ENCODE results near the gene TECPR2. TPM values are rescaled to one million over a fixed set of nuclear protein-coding genes. Genes with fewer than 3 reads are reported as not detected.

The TECPR2 gene
- polyA plus RNA-seq, 1 donor (not counting 4 experiments of a cell fraction or from before 2014, with no cell fraction given), result 8.3 TPM

DNA sequence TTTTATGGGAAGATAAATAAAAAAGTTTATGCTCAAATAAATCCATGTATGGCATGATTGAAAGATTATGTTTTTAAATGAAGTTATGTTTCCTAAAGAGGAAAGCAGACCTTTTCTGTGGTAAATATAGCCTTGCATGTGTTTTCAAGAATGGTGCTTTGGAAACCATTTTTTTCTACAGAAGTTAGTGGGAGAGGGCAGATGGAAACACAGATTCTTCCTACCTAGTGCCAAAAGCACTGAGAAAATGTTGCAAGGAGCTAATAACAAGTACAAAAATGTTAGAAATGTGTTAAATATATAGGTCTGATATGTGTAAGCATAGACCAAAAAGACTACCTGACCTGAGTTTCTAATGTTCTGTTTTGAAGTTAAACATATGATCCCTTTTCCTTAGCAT, 24.3 kb downstream of the TECPR2 start:
- H3K27me3 ChIP-seq (ENCODE audit: control insufficient read depth, extremely low read depth, insufficient read depth, low read length), result no peaks in the 10 kb centered on the region
- TF ChIP-seq, protein P1, sequence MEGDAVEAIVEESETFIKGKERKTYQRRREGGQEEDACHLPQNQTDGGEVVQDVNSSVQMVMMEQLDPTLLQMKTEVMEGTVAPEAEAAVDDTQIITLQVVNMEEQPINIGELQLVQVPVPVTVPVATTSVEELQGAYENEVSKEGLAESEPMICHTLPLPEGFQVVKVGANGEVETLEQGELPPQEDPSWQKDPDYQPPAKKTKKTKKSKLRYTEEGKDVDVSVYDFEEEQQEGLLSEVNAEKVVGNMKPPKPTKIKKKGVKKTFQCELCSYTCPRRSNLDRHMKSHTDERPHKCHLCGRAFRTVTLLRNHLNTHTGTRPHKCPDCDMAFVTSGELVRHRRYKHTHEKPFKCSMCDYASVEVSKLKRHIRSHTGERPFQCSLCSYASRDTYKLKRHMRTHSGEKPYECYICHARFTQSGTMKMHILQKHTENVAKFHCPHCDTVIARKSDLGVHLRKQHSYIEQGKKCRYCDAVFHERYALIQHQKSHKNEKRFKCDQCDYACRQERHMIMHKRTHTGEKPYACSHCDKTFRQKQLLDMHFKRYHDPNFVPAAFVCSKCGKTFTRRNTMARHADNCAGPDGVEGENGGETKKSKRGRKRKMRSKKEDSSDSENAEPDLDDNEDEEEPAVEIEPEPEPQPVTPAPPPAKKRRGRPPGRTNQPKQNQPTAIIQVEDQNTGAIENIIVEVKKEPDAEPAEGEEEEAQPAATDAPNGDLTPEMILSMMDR (optimal IDR thresholded peaks at IDR 0.05 in 1 of 3, IDR thresholded peaks at IDR 0.05 in 1 of 3, conservative IDR thresholded peaks at IDR 0.05 in 1 of 3; ENCODE audit: extremely low read depth in 1 of 3, insufficient read depth in 2 of 3, low read length in 3 of 3), result no peak
- TF ChIP-seq EZH2 (IDR thresholded peaks at IDR 0.05; ENCODE audit: low read length), result no peak
- FAIRE-seq (no peak), DNase-seq (ENCODE audit: low read depth, low spot score) (no peak)
- dilution Hi-C loops (cut with MboI; ENCODE audit: extremely low pct_ligation_motif_present, low sequenced_read_pairs), result no loop called here
- no peak overlapping the region for H3K9ac ChIP-seq (ENCODE audit: control insufficient read depth, extremely low read depth, insufficient read depth, low read length)
- no peaks in the 10 kb centered on the region for H3K4me1 ChIP-seq (ENCODE audit: control insufficient read depth, extremely low read depth, insufficient read depth, low read length)
- H3K79me2 ChIP-seq (ENCODE audit: control insufficient read depth, insufficient read depth, low read length), result no peaks in the 10 kb centered on the region
- no peak overlapping the region for H3K27ac ChIP-seq (ENCODE audit: control insufficient read depth, insufficient read depth, low read length)
- no peaks in the 10 kb centered on the region for H4K20me1 ChIP-seq (ENCODE audit: control insufficient read depth, extremely low read depth, insufficient read depth, low read length)
- no peak overlapping the region for H3K4me2 ChIP-seq (ENCODE audit: control insufficient read depth, extremely low read depth, insufficient read depth, low read depth, low read length)
- no peak overlapping the region for H3K4me3 ChIP-seq (ENCODE audit: control insufficient read depth in 2 of 3, extremely low read depth in 1 of 3, insufficient read depth in 2 of 3, low read depth in 1 of 3, low read length in 3 of 3)
- H3K36me3 ChIP-seq (ENCODE audit: control insufficient read depth in 2 of 2, extremely low read depth in 1 of 2, insufficient read depth in 2 of 2, low read length in 2 of 2), result peaks cover 0 to 2% of the 10 kb centered on the region in 2 experiments
- no peak overlapping the region for H2AFZ ChIP-seq (ENCODE audit: control insufficient read depth, low read length)
- H3K9me1 ChIP-seq (ENCODE audit: control insufficient read depth, extremely low read depth, insufficient read depth, low read length), result no peaks in the 10 kb centered on the region
- no peaks in the 10 kb centered on the region for H3K9me3 ChIP-seq (ENCODE audit: control insufficient read depth, low read depth, low read length)

DNA sequence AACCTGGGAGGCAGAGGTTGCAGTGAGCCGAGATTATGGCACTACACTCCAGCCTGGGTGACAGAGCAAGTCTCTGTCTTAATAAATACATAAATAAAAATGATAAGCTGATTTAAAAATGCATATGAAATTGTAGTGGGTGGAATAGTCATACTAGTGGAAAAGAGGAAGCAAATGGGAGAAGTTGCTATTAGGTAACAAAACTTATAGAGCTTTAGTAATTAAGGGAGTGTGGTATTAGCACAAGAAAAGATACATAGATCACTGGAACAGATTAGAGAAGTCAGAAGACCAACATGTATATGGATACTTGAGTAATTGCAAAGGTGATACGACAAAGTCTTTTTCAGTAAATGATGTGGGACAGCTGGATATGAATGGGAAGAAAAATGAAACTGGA, 26.5 kb downstream of the TECPR2 start:
- dilution Hi-C loops (cut with MboI; ENCODE audit: extremely low pct_ligation_motif_present, low sequenced_read_pairs), result no loop called here
- no peak overlapping the region for H3K27ac ChIP-seq (ENCODE audit: control insufficient read depth, insufficient read depth, low read length)
- no peak overlapping the region for H3K9ac ChIP-seq (ENCODE audit: control insufficient read depth, extremely low read depth, insufficient read depth, low read length)
- no peaks in the 10 kb centered on the region for H3K4me1 ChIP-seq (ENCODE audit: control insufficient read depth, extremely low read depth, insufficient read depth, low read length)
- H3K27me3 ChIP-seq (ENCODE audit: control insufficient read depth, extremely low read depth, insufficient read depth, low read length), result no peaks in the 10 kb centered on the region
- H3K9me3 ChIP-seq (ENCODE audit: control insufficient read depth, low read depth, low read length), result no peaks in the 10 kb centered on the region
- H3K4me2 ChIP-seq (ENCODE audit: control insufficient read depth, extremely low read depth, insufficient read depth, low read depth, low read length), result no peak overlapping the region
- TF ChIP-seq, protein P1 (optimal IDR thresholded peaks at IDR 0.05 in 1 of 3, IDR thresholded peaks at IDR 0.05 in 1 of 3, conservative IDR thresholded peaks at IDR 0.05 in 1 of 3; ENCODE audit: extremely low read depth in 1 of 3, insufficient read depth in 2 of 3, low read length in 3 of 3), result no peak
- TF ChIP-seq EZH2 (IDR thresholded peaks at IDR 0.05; ENCODE audit: low read length), result no peak
- no peak for DNase-seq (ENCODE audit: low read depth, low spot score)
- FAIRE-seq, result no peak
- no peaks in the 10 kb centered on the region for H3K9me1 ChIP-seq (ENCODE audit: control insufficient read depth, extremely low read depth, insufficient read depth, low read length)
- peaks cover 0 to 2% of the 10 kb centered on the region in 2 experiments for H3K36me3 ChIP-seq (ENCODE audit: control insufficient read depth in 2 of 2, extremely low read depth in 1 of 2, insufficient read depth in 2 of 2, low read length in 2 of 2)
- no peaks in the 10 kb centered on the region for H4K20me1 ChIP-seq (ENCODE audit: control insufficient read depth, extremely low read depth, insufficient read depth, low read length)
- H2AFZ ChIP-seq (ENCODE audit: control insufficient read depth, low read length), result no peak overlapping the region
- no peak overlapping the region for H3K4me3 ChIP-seq (ENCODE audit: control insufficient read depth in 2 of 3, extremely low read depth in 1 of 3, insufficient read depth in 2 of 3, low read depth in 1 of 3, low read length in 3 of 3)
- H3K79me2 ChIP-seq (ENCODE audit: control insufficient read depth, insufficient read depth, low read length), result no peaks in the 10 kb centered on the region
